ENCODE measurements around the gene CASK.

- TF ChIP-seq CTCF (IDR thresholded peaks at IDR 0.05; ENCODE audit: low read depth, low read length, missing input control) = no peak
- TF ChIP-seq RAD21 (IDR thresholded peaks at IDR 0.05) = no peak
- TF ChIP-seq YY1 (IDR thresholded peaks at IDR 0.05) = no peak
- TF ChIP-seq JUND (IDR thresholded peaks at IDR 0.05) = no peak
Observed at GRCh38 chrX:41608244-41608643, 315.1 kb downstream of the CASK start.
